H7 (cell line): ENCODE results near the gene ZEB2. TPM values are rescaled to one million over a fixed set of nuclear protein-coding genes. Genes with fewer than 3 reads are reported as not detected.

Experiments used
- DNase-seq: peaks from one replicate; pipeline ENCODE4 v3.0.0; 2012
- H3K27me3 ChIP-seq: 2 replicates; pipeline ENCODE4 v1.6.0; 2011; ENCODE audit warnings: mild to moderate bottlenecking, low read length; ENCODE audit not compliant: control insufficient read depth, insufficient read depth
- H3K36me3 ChIP-seq: replicated peaks from 2 replicates; pipeline ENCODE4 v1.5.1; 2011; ENCODE audit warnings: low read length; ENCODE audit not compliant: control insufficient read depth, insufficient read depth
- H3K4me3 ChIP-seq: 2 replicates; pipeline ENCODE4 v1.5.1; 2011; ENCODE audit warnings: low read depth, mild to moderate bottlenecking, control low read depth, low read length, moderate library complexity; ENCODE audit not compliant: insufficient read depth
- total RNA-seq: library from RNA; depleted of rRNA; stranded (reverse); fragments of >200 nt; shearing (Covaris generic); gene quantifications from 2 replicates; pipeline ENCODE4 v1.2.3, GENCODE V29; 2014

The ZEB2 gene
- total RNA-seq, 1 experiment from 2014 or later = 6.3 TPM

- Histone ChIP-seq H3K27me3 (no peaks in the 10 kb centered on the region), H3K4me3 (no peak overlapping the region), H3K36me3 (no peaks in the 10 kb centered on the region)
- no peak for DNase-seq
Measured at GRCh38 chr2:144501118-144501517, 18.8 kb downstream of the ZEB2 start.

GRCh38 chr2:144500563-144500962, 19.4 kb downstream of the ZEB2 start:
- DNase-seq = no peak
- no peak overlapping the region for H3K4me3 ChIP-seq
- H3K27me3 ChIP-seq = no peaks in the 10 kb centered on the region
- H3K36me3 ChIP-seq = no peaks in the 10 kb centered on the region

GRCh38 chr2:144498277-144498676, 21.6 kb downstream of the ZEB2 start:
- DNase-seq = no peak
- no peak overlapping the region for H3K4me3 ChIP-seq
- no peaks in the 10 kb centered on the region for H3K36me3 ChIP-seq
- H3K27me3 ChIP-seq = no peaks in the 10 kb centered on the region

- Histone ChIP-seq H3K36me3 (no peaks in the 10 kb centered on the region), H3K4me3 (no peak overlapping the region), H3K27me3 (no peaks in the 10 kb centered on the region)
- no peak for DNase-seq
Measured at GRCh38 chr2:144496977-144497598, 22.8 kb downstream of the ZEB2 start.

DNA sequence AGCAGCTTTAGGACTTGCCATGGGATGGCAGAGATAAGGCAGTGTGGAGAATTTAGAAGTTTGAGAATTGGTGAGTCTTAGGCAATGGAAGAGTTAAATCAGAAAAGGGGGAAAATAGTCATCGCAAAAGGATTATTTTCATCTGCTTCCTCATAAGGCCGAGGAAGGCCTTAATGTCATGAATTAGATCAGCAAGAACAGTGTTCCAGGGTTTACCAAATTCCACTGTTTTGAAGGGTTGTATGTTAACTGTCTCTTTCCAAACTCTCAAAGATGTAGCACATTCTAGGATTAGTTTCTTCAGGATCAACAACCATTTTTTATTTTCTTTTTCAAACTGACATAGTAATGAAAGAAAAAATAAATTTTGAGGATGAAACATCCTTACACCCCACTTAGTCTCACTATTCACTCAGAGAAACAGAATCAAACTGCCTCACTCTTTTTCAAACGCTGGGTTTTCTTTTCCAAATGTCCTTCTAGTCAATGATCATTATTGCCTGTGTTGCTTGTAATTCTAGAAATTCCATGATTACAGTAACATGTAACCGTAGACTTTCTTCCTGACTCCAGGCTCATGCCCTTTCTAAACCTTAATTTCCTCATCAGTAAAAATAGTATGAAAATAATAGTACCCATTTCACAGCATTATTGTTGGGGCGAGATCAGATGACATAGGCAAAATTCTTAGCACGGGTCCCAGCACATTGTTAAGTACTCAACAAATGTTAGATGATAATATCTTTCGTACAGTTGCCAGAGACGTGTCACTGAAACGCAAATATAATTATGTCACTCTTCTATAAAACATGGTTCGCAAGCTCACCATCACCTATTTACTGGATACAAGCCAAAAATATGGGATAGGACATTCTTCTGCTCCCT, 23.6 kb downstream of the ZEB2 start:
- no peaks in the 10 kb centered on the region for H3K36me3 ChIP-seq
- no peak overlapping the region for H3K4me3 ChIP-seq
- no peak for DNase-seq
- H3K27me3 ChIP-seq = no peaks in the 10 kb centered on the region

DNA sequence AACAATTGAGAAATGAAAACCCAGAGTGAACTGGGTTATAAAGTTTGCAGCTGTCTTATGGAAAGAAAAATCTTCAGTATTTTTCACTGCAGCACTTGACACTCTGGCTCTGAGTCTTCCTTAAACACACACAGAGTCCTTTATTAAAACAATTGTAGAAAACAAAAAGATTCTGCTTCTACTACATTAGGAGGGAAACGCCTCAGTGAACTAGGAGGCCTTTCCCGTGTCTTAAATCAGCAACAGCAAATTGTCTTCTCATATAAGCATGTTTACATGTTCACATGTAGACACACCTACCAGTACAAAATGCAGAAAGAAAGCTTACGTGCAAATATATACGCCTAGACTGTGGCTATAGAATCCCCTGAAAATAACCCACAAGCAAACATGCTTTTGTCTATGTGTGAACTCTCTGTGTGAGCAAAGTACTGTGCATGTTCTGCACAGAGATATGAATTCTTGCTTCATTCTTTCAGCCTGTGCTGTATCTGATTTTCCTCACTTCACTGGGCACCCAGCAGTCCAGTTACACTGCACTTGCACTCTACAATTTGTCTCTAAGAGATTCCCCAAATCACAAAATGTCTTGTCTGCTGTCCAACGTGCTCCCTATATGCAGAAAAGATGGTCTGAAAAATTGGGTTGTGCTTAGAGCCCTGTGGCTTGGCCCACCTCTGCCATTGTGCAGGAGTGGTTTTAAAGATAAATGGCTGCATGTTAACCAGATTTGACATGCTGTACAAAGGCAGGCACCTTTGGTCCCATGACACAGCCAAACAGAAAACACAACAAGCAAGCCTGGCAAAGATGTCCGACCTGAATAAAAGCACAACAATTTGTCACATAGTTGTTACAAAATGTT, 24.5 kb downstream of the ZEB2 start:
- H3K36me3 ChIP-seq = no peaks in the 10 kb centered on the region
- H3K27me3 ChIP-seq = no peaks in the 10 kb centered on the region
- H3K4me3 ChIP-seq = no peak overlapping the region
- no peak for DNase-seq

DNA sequence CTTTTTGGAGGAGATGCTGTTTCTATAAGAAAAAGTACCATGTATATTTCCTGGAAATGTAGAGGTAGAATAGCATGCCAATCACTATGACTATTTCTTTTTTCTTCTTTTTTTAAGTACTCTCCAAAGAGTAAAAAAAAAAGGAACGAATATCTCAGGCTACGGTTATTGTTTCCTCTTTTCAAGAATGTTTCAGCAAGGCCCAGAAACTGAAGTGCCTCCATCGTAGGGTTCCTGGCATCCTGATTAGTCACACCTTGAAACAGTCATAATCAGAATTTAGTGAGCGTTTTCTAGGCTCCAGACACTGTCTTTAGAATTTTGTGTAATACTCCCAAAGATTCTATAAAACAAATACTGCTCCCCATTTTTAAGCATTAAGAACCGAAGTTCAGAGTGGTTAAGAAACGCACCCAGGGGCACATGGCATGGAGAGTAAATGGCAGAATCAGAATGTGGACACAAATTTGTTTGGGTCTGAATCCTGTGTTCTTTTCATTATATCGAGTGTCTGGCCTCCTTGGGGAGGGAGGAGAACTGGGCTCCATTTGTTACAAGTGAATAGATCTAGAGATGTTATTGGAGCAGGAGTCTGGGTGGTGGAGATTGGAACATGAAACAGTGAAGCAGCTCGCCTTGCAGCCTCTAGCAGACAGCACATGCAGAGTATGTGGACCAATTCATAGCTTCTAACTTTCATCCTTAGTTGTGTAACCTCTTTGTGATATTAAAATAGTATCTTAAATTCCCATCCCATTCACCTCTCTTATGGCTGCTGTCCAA, 26.7 kb downstream of the ZEB2 start:
- Histone ChIP-seq H3K4me3 (no peak overlapping the region), H3K36me3 (no peaks in the 10 kb centered on the region), H3K27me3 (no peaks in the 10 kb centered on the region)
- DNase-seq = no peak

- Histone ChIP-seq H3K27me3 (no peaks in the 10 kb centered on the region), H3K36me3 (no peaks in the 10 kb centered on the region), H3K4me3 (no peak overlapping the region)
- DNase-seq = no peak
Measured at GRCh38 chr2:144490857-144491256, 29.1 kb downstream of the ZEB2 start.

- DNase-seq = no peak
- no peaks in the 10 kb centered on the region for H3K27me3 ChIP-seq
- H3K4me3 ChIP-seq = no peak overlapping the region
- H3K36me3 ChIP-seq = no peaks in the 10 kb centered on the region
Measured at GRCh38 chr2:144490017-144490416, 29.9 kb downstream of the ZEB2 start.

DNA sequence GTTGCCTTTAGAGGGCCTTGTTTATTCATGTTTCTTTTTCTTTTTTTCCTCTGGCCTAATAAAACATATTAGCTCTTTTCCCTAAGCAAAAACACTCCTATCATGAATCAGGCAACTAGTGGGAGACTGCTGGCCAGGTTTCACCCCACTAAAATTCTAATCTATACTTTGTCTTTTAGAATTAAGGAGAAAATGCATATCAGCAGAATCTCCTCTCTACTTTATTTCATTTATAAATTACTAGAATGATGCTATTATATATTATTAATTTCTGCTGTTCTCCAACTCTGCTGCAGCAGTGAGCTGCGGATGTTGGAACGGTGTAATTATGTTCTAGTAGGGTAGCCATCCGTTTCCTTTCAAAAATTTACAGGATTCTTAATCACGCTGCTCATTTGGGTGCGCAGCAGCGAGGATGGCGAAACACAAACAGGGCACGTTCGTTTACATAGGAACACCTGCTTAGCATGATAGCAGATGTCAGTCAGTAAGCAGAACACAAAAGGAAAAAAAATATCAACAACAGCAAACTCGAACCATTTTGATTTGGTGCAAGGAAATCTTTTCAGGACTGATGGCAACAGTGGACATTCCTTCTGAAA, 30.5 kb downstream of the ZEB2 start:
- no peak for DNase-seq
- Histone ChIP-seq H3K4me3 (no peak overlapping the region), H3K36me3 (no peaks in the 10 kb centered on the region), H3K27me3 (no peaks in the 10 kb centered on the region)

- H3K27me3 ChIP-seq = no peaks in the 10 kb centered on the region
- DNase-seq = no peak
- H3K36me3 ChIP-seq = no peaks in the 10 kb centered on the region
- no peak overlapping the region for H3K4me3 ChIP-seq
Measured at GRCh38 chr2:144484201-144484948, 35.5 kb downstream of the ZEB2 start.

- no peak for DNase-seq
- Histone ChIP-seq H3K27me3 (no peaks in the 10 kb centered on the region), H3K36me3 (no peaks in the 10 kb centered on the region), H3K4me3 (no peak overlapping the region)
Measured at GRCh38 chr2:144481666-144482065, 38.3 kb downstream of the ZEB2 start.

DNA sequence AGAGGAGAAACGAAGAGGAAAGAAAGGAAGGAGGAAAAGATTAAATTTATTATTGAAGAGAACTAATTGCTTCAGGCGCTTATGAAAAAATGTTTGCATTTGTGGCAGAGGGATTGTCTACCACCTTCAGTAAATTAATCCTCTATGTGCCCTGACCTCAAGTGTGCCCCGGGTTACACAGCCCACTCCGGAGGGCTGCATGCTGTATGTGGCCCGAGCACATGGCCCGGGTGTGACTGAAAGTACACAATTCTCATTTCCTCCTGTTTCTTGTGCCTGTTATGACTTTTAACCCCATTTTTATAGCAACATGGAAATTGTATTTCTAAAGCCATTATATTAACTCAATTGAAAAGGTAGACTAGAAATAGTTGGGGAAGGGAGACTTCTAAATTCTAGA, 38.8 kb downstream of the ZEB2 start:
- Histone ChIP-seq H3K36me3 (no peaks in the 10 kb centered on the region), H3K4me3 (no peak overlapping the region), H3K27me3 (no peaks in the 10 kb centered on the region)
- DNase-seq = no peak
